GM21515 (cell line): ENCODE results near the gene IBA57.
A peak's percentile ranks its signal among the peaks of the same experiment; 100 is the strongest.

ENCODE experiments used
- ATAC-seq: cut with Tn5 transposase; IDR thresholded peaks from one replicate; pipeline ENCODE4 v1.9.1; 2021; ENCODE audit not compliant: unreplicated experiment

IBA57 gene

DNA sequence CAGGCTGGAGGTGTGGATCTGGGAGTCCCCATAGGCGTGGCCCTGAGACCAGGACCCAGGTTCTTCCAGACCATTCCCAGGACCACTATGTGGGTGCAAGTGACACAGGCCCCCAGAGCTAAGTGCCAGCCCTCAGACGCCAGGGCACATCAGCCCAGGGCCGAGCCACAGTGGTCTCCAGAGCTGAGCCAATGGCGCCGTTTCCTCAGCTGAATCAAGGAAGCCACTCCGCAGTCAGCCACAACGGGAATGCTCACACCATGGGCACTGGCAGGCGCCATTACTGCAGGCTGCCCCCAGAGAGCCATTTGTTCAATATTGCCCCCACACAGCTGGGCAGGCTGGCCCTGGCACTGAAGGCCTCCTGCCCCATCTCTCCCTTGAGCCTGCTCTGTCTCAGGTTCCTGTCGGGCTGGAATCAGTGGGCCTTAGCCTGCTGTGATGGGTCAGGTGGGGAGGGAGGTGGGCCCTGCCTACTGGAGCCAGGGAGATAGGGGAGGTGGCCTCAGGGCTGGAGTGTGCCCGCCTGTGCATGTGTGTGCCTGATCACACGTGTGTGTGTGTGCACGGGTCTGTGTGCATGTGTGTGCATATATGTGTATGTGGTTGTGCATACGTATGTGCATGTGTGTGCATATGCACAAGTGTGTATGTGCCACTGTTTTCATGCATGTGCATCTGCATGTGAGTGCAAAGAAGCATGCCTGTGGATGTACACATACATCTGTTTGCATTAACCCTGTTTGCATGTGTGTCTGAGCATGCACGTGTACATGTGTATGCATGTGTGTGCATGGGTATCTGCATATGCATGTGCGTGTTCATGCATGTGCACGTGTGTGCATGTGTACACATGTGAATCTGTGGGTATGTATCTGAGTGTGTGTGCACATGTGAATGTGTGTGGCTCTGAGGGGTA lies 9.7 kb upstream of the IBA57 start:
- no peak for ATAC-seq

DNA sequence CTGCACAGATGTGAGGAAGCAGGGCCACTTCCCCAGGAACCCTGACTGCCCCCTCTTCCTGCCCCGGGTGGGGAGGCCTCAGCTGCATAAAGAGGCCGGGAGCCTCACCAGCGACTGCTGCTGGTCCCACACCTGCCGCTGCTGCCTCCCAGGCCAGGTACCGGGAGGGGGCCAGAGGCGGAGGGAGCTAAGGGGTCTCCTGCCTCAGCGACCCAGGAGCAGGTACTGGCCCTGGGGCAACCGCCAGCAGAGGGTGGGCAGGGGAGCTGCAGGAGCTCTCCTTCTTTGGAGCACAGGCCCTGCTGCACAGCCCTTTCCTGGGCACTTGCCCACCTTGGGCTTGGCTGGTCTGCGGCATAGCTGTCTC lies 9.1 kb upstream of the IBA57 start:
- ATAC-seq = no peak

- no peak for ATAC-seq
Observed at GRCh38 chr1:228156941-228157728, 8.5 kb upstream of the IBA57 start.

DNA sequence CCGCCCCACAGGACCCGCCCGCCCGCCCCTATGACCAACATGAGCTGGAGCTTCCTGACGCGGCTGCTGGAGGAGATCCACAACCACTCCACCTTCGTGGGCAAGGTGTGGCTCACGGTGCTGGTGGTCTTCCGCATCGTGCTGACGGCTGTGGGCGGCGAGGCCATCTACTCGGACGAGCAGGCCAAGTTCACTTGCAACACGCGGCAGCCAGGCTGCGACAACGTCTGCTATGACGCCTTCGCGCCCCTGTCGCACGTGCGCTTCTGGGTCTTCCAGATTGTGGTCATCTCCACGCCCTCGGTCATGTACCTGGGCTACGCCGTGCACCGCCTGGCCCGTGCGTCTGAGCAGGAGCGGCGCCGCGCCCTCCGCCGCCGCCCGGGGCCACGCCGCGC lies 7.9 kb upstream of the IBA57 start:
- no peak for ATAC-seq

DNA sequence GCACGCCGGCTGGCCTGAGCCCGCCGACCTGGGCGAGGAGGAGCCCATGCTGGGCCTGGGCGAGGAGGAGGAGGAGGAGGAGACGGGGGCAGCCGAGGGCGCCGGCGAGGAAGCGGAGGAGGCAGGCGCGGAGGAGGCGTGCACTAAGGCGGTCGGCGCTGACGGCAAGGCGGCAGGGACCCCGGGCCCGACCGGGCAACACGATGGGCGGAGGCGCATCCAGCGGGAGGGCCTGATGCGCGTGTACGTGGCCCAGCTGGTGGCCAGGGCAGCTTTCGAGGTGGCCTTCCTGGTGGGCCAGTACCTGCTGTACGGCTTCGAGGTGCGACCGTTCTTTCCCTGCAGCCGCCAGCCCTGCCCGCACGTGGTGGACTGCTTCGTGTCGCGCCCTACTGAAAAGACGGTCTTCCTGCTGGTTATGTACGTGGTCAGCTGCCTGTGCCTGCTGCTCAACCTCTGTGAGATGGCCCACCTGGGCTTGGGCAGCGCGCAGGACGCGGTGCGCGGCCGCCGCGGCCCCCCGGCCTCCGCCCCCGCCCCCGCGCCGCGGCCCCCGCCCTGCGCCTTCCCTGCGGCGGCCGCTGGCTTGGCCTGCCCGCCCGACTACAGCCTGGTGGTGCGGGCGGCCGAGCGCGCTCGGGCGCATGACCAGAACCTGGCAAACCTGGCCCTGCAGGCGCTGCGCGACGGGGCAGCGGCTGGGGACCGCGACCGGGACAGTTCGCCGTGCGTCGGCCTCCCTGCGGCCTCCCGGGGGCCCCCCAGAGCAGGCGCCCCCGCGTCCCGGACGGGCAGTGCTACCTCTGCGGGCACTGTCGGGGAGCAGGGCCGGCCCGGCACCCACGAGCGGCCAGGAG lies 7.2 kb upstream of the IBA57 start:
- no peak for ATAC-seq

- no peak for ATAC-seq
Observed at GRCh38 chr1:228159008-228159665, 6.5 kb upstream of the IBA57 start.

GRCh38 chr1:228160201-228160761 lies 5.3 kb upstream of the IBA57 start:
- ATAC-seq = no peak

DNA sequence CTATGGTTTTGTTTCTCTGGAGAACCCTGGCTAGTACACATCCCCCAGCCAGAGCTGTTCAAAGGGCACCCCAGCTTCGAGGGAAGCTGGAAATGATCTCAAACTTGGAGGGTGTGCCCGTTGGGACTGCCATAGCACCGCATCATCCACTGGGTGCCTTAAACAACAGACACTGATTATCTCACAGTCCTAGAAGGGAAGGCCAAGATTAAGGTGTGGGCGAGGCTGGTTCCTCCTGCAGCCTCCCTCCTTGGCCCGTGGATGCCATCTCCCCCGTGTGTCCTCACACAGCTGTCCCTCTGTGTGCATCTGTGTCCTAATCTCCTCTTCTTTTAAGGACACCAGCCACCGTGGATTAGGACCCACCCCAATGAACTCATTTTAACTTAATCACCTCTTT lies 4.2 kb upstream of the IBA57 start:
- no peak for ATAC-seq

DNA sequence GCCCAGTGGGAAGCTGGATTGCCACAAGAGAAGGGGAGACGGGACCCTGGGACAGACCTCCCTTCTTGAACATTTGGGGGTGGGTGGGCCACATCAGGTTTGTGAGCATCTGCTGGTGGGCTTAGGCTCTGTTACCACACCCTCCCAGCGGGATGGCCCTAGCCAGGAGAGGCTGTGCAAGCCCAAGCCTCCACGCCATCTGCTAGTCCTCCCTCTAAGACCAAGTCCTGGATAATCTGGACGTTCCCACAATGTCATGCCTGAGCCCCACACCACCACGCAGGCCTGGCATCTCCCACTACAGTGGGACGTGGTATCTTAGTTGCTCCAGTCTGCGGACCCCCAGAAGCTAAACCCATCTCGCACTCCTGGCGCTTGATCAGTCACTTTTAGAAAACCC lies 3.7 kb upstream of the IBA57 start:
- no peak for ATAC-seq

DNA sequence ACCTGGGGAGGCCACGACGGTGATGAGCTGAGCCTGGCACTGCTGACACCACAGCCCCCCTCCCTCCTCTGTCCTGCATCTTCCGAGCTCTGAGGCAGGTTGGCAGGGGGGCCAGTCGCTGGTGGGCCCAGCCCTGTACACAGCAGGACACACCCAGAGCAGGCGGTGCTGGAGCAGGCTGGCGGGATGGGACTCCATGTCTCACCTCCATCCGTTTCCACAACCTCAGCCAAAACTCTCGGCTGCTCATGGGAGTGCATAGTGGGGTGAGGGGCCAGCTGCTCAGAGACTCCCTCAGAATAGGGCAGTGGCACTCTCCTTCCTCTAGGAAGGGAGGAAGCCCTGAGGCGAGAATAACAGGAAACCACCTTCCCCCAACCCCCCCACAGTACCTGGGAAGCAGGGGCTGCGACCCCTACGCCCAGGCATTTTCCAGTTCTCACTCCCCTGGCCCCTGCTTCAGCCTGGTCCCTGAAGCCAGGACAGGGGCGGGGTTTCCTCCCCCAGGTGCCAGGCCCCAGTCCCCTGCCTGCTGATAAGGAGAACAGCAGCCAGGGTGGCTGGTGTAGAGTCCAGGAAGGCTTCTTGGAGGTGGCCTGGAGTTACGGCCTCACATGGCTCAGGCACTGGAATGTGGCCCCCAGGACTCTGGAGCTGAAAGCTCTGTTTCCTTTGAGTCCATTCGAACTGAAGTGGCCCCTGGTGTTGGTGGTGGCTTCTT lies 3.2 kb upstream of the IBA57 start:
- ATAC-seq = no peak

GRCh38 chr1:228163007-228163753 lies 2.4 kb upstream of the IBA57 start:
- ATAC-seq = no peak

- no peak for ATAC-seq
Observed at GRCh38 chr1:228163776-228164519, 1.7 kb upstream of the IBA57 start.

DNA sequence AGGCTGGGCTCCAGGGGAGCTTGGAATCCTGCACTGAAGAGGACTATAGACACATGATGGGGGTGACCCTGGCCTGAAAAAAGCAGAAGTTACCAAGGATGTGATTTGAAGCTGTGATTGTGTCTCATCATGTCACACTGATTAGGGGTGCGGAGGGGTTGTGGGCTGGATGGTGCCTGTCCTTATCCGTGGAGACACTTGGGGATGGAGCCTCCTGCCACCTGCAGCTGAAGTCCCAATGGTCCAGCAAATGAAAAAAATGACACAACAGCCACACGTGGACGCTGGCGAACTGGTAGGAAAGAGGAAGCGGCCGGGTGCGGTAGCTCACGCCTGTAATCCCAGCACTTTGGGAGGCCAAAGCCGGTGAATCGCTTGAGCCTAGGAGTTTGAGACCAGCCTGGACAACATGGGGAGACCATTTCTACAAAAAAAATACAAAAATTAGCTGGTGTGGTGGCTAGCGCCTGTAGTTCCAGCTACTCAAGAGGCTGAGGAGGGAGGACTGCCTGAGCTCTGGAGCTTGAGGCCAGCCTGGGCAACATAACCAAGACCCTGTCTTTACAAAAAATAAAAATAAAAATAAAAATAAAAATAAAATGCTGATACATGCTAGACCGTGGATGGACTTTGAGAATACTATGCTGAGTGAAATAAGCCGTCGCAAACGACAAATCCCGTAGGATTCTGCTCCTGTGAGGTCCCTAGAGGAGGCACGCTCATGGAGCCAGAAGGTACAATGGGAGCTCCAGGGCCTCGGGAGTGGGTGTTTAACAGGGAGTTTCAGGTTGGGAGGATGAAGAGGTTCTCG lies 838 bp upstream of the IBA57 start:
- ATAC-seq = peak; percentile 0

DNA sequence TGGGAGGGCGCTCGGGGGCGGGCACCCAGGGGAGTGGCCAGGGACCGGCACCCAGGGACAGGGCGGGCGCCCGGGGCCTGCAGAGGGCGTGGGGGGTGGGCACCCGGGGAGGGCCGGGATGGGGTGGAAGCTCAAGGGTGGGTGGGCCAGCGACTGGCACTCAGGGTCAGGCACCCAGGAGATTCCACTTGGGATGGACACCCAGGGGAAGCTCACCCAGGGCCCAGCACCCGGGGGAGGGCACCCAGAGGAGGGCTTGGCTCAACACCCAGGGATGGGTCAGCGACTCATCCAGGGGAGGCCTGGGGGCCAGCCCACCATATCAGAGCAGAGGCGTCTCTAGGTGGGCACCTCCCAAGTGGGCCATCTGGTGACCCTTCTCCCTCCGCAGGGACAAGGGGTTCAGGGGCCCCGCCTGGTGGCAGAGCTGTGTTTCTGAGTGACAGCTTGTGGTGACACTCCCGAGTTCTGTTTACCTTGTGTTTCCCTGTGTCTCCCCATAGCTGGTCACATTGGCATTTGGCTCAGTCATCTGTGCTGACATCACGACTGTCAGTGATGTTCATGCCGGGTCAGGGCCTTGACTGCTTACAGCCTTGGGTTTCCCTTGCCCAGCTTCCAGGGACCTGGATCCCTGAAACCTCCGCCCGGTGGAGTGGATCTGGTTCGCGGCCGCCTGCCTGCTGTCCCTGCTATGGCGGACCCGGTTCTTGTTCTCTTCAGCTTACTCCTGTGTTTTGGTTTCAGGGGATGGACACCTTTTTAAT lies 749 bp downstream of the IBA57 start:
- ATAC-seq = peak; percentile 12

DNA sequence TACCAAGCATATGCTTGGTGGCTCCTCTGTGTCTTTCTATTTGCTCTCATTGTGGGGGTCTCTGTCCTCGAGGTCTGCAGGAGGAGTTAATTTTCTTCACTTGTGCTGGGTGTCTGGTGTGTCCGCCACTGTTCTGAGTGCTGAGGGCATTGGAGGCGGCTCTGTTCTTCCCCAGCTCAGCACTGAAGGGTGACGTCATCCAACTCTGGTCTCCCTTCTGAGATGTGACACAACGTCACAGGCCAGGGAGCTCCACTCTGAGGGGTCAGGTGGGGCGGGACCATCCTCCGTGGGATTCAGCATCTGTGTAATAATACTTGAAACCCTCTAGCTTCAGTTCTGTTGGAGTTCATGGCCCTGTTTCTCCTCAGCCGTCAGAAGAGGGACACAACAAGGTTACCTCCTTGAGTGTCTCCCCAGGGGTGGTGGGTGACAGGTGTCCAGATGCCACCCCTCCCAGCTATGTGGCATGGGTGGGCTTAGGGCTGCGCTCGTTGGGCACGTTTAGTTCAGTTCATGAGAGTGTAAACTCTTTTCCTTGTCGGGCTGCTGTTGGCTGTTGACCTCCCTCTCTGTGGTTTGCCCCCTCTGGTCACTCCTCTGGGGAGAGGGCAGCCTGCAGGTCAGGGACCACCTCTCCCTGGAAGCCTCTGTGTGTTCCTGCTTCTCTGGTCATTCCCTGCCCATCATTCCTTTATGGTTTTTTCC lies 3.1 kb downstream of the IBA57 start:
- no peak for ATAC-seq

- ATAC-seq = no peak
Observed at GRCh38 chr1:228169345-228169744, 3.7 kb downstream of the IBA57 start.
